LNCaP clone FGC (cell line): ENCODE data around the gene TTC22.

Experiments
- DNase-seq: peaks from one replicate; pipeline ENCODE4 v3.0.0-alpha.2; 2011; ENCODE audit warnings: low read depth
- H3K4me3 ChIP-seq: 2 replicates; pipeline ENCODE4 v1.5.1; 2011; ENCODE audit warnings: mild to moderate bottlenecking, low read depth, low read length, control low read depth
- CTCF ChIP-seq: IDR thresholded peaks from 2 replicates; pipeline ENCODE4 v1.5.1; 2012; ENCODE audit warnings: mild to moderate bottlenecking; ENCODE audit not compliant: control insufficient read depth, insufficient read depth; ENCODE audit errors: extremely low read depth

Gene TTC22

GRCh38 chr1:54812801-54813484 lies 11.8 kb upstream of the TTC22 start:
- H3K4me3 ChIP-seq: no peak overlapping the region
- TF ChIP-seq CTCF: no peak
- DNase-seq: no peak

- no peak for TF ChIP-seq CTCF
- no peak for DNase-seq
- H3K4me3 ChIP-seq: no peak overlapping the region
Observed at GRCh38 chr1:54811739-54812655, 10.9 kb upstream of the TTC22 start.

GRCh38 chr1:54811066-54811465 lies 9.9 kb upstream of the TTC22 start:
- TF ChIP-seq CTCF: no peak
- H3K4me3 ChIP-seq: no peak overlapping the region
- DNase-seq: no peak

GRCh38 chr1:54810153-54810942 lies 9.2 kb upstream of the TTC22 start:
- no peak for DNase-seq
- peak; percentile 97 for TF ChIP-seq CTCF
- no peak overlapping the region for H3K4me3 ChIP-seq

GRCh38 chr1:54809496-54810074 lies 8.5 kb upstream of the TTC22 start:
- no peak overlapping the region for H3K4me3 ChIP-seq
- TF ChIP-seq CTCF: no peak
- no peak for DNase-seq

GRCh38 chr1:54808443-54809207 lies 7.5 kb upstream of the TTC22 start:
- H3K4me3 ChIP-seq: no peak overlapping the region
- no peak for TF ChIP-seq CTCF
- DNase-seq: no peak
